CD1c-positive myeloid dendritic cell (primary cell): ENCODE results near the gene ZC3H7A.
A peak's percentile ranks its signal among the peaks of the same experiment; 100 is the strongest.
"Not testable (repeated sequence)": the region's sequence is repeated elsewhere in the genome, so short reads cannot be mapped to it uniquely, and the experiment has no call there.

Experiments used
- DNase-seq: peaks from one replicate; pipeline ENCODE4 v3.0.0-alpha.2; 2016; ENCODE audit errors: extremely low spot score

The ZC3H7A gene

DNA sequence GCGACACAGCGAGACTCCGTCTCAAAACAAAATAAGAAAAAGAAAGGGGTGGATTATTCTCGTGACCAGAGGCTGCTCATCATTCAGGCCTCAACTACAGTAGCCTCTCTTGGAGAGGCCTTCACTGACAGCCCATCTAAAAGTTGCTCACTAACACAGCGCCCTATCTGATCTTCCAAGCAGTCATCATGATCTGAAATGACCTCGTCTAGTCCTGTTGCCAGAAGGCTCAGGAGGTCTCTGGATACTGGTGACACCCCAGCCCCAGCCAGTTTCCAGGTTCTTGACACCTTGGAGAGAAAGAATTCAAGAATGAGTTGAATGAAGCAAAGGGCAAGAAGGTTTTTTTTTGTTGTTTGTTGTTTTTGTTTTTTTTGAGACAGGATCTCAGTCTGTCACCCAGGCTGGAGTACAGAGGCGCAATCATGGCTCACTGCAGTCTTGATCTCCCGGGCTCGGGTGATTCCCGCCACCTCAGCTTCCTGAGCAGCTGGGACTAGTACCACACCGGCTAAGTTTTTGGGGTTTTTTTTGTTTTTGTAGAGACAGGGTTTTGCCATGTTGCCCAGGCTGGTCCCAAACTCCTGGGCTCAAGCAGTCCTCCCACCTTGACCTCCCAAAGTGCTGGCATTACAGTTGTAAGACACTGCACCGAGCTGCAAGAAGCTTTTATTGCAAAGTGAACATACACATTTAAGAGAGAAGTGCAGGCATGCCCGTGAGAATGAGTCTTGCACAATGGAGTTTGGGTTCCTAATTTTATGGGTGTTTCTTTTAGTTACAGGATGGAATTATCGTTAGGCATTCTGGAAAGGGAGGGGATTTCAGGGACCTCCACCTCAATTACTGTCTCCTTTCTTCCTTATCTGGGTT lies 2.7 kb upstream of the ZC3H7A start:
- peak; percentile 69 for DNase-seq

DNA sequence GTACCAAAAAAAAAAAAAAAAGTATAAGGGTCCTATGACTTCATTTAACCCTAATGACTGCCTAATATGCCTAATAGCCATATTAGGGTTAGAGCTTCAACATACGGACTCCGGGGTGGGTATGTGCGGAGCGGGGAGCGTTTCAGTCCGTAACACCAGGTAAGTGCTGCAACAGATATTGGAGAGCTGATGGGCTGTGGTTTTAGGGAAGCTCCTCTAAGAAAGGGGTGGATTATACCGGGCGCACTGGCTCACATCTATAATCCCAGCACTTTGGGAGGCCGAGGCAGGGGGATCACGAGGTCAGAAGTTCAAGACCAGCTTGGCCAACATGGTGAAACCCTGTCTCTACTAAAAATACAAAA lies 1.9 kb upstream of the ZC3H7A start:
- no peak for DNase-seq

DNA sequence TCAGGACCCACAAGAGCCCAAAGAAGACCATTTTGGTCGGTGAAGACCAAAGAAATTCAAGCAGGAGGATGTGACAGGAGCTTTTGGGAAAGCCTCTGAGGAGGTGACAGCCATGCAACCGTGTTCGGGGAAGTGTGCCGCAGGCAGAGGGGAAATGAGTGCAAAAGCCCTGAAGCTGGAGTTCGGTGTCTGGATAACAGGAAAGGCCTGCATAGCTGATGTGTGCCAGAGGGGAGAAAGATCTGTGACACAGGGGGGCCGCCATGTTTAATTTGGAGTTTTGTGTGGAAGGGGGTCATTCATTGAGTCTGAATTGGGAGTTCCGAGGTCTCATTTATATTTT lies 870 bp upstream of the ZC3H7A start:
- DNase-seq: peak; percentile 57

DNA sequence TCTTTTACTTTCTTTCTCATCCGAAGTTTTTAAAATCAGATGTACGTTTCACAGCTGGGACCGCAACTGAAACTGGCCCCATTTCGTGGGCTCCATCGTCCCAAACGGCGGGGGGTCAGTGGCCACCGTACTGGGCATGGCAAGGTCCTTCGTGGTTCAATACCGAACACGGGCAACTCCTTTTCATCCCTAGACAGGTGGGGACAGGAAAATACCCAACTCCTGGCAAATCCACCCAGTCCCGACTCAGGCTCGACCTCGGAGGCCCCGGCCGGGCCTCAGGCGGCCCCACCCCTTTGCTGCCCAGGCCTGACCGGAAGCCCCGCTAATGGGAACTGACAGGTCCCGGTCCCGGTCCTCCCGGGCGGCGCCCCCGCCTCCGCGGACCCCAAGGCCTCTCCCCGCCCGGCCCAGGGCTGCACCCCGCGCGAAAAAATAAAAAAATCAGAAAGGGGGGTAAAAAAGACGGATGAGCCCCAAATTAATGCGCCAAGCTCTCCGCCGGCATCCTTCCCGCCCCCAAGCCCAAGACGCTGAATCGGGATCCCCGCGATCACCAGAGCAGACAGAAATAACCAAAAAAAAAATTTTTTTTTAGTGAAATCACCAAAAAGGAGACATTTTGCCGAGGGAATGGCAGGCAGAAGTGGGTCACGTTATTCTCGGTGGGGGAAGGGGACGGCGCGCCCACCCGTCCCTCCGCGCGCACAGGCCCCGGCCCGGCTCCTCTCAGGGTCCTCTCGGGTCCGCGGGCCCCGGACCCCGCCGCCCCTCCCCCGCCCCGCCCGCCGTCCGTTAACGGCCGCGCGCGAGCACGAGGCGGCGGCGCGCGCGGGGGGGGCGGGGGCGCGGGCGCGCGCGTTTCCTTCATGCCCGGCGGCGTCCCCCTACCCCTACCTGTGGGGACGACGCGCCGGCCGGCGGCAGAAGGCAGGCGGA lies 562 bp downstream of the ZC3H7A start:
- peak; percentile 56 for DNase-seq

DNA sequence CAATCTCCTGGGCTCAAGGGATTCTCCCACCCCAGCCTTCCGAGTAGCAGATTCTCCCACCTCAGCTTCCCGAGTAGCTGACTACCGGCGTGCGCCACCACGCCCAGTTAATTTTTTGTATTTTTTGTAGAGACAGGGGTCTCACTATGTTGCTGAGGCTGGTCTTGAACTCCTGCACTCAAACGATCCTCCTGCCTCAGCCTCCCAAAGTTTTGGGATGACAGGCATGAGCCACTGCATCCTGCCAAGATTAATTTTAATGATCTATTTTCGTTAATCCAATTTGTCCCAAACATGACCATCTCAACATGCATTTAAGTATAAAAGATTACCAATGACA lies 1.2 kb downstream of the ZC3H7A start:
- DNase-seq: no peak

DNA sequence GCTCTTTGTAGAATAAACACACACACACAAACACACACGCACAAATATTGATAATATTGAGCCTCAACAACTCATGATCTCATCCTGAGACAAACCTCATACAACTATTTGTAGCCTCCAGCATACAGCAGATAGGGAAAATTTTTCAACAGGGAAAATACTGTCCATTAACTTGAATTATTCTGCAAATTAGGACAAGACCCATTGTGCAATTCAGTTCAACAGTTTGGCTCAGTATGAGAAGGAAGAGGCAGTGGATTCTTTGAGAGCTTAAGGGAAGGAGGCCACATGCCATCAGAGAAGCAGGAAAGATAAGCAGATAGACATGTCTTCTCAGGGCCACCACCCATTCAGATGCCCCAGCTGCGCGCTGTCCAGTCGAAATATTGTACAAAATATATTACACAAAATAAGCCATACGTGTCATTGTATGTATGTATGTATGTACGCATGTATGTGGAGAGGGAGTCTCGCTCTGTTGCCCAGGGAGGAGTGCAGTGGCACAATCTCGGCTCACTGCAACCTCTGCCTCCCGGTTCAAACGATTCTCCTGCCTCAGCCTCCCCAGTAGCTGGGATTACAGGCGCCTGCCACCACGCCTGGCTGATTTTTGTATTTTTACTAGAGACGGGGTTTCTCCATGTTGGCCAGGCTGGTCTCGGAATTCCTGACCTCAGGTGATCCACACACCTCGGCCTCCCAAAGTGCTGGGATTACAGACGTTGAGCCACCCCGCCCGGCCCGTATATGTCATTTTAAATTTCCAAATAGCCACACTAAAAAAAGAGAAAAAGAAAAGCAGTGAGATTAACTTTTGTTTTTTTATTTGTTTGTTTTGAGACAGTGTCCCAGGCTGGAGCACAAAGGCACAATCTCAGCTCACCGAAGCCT lies 1.8 kb downstream of the ZC3H7A start:
- peak; percentile 14 for DNase-seq

DNA sequence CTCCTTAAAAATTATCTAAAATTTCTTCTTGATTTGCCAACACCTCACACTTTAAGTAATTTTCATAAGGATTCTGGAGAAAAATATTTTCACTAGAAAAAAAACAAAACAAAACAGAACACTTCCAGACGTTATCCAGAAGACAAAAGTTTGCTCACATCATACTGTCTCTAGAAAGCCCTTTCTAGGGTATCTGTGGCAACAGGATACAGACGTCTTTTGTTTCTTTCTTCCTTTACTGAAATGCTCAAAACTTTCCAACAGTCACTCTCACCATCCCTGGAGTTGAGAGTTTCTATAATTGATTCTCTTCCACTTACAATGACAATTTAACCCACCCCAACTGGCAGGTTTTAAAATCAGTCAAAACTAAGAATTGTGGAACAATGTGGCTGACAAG lies 2.6 kb downstream of the ZC3H7A start:
- DNase-seq: no peak

DNA sequence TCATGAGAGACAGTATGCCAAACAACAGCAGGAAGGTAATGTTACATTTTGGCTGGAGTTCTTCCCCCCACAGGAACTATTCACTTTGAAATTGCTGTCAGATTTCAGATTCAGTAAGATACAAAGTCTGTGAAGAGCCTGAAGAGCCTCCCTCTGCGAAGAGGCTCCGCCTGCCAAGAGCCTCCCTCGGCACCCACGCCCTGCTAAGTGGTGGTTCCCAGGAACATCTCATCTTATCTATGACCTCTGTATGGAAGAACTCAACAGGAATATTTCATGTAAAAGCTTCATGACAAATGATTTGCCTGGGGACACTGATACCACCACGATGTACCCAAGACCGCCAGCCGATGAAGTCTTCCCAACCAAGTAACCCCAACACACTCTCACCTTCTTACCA lies 3.2 kb downstream of the ZC3H7A start:
- DNase-seq: no peak

DNA sequence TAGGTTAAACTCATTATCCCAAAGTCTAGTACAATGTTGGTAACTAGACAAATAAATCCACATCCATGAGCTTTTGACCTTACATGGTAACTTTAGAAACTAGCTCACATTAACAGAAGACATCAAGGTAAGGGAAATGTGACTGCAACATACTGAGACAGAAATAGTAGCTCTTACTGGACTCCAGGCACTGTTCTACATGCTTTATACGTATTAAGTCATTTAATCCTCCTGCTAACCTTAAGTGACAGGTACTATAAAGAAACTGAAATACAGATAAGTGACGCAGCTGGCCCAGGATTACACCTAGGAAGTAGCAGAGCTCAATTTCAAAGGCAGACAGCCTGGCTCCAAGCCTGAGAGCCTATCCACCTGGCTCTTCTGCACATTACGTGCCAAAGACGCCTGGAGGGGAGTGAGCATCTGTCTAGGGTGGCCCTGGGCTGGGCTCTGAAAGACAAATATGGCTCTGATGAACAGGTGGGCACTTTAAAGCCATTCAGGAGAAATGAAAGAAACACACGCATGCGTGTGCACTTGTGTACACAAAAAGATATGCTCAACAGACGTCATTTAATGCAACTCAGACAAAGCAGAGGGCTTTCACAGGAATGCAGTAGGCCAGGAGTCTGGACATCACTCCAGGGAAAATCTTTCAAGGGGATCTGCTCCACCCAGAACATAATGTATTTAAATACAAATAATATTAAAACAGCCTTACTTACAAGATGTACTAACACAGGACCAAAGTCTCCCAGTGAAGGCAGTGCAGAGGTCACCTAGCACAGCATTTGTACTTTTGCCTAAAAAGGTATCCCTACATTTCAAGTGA lies 4.4 kb downstream of the ZC3H7A start:
- DNase-seq: no peak

DNA sequence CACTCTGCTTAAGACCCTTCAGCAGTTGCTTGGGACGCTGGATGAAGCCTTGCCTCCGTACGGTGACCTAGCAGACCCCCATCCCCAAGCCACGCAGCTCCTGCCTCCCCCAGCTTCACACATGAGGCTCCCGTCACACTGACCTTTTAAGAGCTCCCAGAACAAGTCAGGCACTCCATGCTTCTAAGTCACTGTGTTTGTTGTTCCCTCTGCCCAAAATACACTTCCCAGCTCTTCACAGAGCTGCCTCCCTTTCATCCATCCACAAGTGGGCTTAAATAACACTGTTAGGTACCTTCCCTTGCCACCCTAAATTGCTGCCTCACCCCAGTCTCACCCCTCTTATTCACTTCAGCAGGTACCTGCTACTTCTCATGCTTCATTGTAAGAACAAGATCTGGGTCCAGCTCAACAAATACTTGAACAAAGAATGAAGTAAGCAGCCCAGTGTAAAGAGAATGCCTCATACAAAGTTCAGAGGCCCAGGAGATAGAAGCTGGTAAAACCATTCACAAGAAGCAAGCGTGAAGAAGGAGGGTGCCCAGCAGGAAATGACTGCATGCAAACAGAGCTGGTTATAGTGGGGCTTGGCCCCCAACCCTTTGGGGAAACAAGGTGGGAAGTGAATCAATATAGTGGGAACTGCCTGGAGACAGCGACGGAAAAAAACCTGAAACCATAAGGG lies 5.8 kb downstream of the ZC3H7A start:
- DNase-seq: no peak

DNA sequence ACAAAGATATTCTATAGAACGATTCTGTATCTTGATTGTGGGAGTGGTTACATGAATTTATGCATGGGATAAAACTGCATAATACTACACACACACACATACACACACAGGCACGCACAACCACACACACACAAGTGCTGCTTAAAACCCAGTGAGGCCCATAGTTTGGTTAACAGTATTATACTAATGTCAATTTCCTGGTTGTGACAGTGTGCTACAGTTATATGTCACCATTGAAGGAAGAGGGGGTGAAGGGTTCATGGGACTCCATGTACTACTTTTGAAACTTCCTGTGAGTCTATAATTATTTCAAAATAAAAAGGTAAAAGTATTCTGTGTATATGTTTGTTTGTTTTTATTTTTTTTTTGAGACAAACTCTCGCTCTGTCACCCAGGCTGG lies 8.1 kb downstream of the ZC3H7A start:
- DNase-seq: no peak

DNA sequence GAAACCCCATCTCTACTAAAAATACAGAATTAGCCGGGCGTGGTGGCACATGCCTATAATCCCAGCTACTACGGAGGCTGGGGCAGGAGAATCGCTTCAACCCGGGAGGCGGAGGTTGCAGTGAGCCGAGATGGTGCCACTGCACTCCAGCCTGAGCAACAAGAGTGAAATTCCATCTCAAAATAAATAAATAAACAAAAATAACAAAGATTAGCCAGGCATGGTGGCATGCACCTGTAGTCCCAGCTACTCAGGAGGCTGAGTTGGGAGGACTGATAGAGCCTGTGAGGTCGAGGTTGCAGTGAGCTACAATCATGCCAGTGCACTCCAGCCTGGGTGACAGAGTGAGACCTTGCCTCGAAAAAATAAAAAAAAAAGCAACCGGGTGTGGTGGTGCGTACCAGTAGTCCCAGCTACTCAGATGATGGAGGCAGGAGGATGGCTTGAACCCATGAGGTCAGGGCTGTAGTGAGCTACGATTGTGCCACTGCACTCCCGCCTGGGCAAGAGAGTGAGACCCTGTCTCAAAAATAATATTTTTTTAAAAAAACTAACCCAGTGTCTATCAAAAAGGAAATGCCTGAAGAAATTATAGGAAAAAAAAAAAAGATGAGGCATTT lies 12.0 kb downstream of the ZC3H7A start:
- DNase-seq: not testable (repeated sequence)

DNA sequence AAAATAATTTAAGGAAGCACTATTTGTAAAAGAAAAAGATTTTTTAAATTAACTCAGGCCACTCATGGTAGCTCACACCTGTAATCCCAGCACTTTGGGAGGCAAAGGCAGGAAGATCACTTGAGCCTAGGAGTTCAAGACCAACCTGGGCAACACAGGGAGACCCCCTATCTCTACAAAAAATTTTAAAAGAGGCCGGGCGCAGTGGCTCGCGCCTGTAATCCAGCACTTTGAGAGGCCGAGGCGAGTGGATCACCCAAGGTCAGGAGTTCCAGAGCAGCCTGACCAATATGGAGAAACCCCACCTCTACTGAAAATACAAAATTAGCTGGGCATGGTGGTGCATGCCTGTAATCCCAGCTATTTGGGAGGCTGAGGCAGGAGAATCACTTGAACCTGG lies 12.7 kb downstream of the ZC3H7A start:
- not testable (repeated sequence) for DNase-seq

DNA sequence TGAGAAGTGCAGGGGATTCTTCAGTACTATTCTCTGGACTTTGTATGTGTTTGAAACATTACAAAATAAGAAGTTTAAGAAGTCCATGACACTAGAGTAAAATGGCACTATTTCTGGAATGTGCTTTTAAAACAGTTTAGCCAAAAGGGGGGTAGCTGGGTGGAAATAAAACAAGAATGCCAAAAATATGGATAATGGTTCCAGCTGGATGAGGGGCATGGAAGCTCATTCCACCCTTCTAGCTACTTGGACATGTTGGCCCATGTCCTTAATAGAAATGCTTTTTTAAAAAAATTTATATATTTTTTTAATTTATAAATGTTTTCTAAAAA lies 13.1 kb downstream of the ZC3H7A start:
- DNase-seq: no peak

DNA sequence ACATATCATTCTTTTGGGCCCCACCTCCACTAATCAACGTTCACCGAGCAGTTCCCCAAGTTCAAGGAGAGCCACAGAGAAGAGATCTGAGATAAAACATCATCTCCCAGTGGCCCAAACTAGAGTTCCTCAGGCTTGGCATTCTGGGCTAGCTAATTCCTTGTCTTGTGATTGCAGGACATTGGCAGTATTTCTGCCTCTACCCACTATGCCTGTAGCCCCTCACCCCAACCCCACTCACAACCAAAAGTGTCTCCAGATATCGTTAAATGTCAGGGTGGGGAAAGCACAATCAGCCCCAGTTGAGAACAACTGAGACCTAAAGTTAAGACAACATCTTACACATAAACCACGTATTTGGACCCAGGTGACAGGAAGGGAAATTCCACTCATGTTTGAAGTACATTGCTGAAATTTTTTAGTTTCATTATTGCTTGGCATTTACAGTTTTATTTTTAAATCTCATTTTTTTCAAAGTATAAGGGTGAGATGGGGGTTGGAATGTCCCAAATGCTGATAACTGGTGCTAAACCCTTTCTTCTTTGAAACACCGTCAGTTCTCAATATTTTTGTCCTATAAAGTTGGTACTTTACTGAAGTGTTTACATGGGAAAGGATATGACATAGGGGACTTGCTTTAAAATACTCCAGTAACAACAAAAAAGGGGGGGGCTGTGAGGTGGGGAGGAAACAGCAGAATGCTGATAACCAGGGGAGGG lies 13.6 kb downstream of the ZC3H7A start:
- DNase-seq: peak; percentile 67

DNA sequence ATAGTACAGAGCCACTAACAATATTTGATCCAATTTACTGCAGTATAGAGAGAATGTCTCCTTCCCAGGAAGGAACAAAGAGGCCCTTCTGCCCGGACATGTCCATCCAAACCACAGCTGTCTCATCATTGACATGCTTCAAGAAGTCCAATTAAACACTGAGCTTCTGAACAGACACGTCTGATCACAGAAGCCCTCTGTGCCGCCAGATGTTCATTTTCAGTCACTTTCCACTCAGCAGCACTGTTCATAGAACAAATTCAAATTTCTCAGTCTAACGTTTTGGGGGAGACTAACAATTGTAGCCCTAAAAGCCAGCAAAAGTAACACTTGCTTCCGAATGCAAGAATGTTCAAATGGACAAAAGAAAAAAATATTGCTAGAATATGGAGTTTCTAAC lies 15.3 kb downstream of the ZC3H7A start:
- DNase-seq: no peak

DNA sequence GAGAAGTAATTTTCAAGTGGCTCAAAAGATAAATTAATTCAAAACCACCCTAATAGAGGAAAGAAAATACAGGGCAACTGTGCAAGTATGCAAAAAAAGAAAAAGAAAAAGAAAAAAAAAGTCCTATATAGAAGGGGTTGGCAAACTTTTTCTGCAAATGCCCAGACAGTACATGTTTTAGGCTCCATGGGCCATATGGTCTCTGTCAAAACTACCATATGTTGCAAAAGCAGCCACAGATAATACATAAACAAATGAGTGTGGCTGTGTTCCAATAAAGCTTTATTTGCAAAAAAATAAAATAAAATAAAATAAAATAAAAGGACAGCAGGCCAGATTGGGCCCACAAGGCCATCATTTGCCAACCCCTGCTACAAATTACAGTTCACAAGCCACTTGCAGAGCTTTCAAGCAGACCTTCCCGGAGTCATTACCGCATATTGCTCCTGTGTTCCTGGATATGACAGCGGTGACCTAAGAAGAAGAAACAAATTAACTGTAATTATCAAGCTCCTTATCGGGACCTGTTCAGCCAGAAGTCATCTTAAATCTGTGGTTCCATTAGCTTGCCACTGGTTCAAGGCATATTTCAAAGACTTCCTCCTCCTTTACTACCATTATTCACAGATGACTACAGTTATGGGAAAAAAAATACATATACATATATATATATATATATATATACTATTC lies 15.9 kb downstream of the ZC3H7A start:
- no peak for DNase-seq

DNA sequence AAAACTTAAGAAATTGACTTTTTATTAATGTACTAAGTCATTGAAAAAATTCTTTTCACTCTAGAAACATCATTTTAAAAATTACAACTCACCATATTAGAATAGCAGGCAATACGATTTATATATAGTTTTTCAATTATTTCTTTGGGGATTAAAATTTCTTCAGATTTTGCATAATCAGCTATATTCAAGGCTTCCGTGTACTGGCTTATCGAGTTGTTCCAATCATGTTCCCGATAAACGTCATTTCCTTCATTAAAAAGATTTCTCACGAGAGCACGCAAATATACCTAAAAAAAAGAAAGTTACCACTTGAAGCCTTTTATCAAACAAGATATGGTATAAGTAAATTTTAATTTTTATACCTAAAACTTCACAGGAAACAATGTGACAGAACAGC lies 18.0 kb downstream of the ZC3H7A start:
- no peak for DNase-seq

DNA sequence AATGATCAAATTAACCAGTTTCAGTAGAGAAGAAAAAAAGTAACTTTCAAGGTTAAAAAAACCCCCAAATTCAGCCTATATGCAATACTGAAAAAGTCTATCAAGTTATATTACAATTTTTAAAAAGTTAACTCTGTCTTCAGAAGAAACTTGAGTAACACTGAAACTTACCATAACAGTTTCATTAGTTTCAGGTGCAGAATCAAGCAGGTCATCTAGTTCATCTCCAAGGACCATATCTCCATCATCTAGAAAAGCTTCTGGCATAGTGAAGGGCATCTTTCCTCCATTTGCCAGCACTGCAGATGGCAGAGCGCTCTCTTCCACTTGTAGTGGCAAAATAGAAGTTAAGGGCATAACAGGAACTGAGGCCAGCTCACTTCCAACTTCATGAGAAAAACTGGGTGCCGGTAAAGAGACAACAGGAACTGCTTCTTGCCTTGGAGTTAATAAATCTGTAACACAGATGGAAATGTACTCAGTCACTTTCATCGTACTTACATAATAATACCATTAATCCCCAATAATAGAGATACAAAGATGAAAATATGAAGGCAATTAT lies 22.9 kb downstream of the ZC3H7A start:
- DNase-seq: peak; percentile 35
